ENCODE measurements around the gene IGFBPL1. TPM values are rescaled to one million over a fixed set of nuclear protein-coding genes. Genes with fewer than 3 reads are reported as not detected.

The IGFBPL1 gene
- total RNA-seq, 1 donor from 2014 or later, result 26.6 TPM

GRCh38 chr9:38359689-38360385 lies 64.4 kb downstream of the IGFBPL1 start:
- Mint-ChIP-seq H3K27ac (peak overlapping the region; percentile 89), H3K9me3 (no peaks in the 10 kb centered on the region), H3K4me1 (peaks cover 56% of the 10 kb centered on the region), H3K27me3 (ENCODE audit: insufficient read depth, low read depth) (peaks cover 13% of the 10 kb centered on the region), H3K4me3 (peak overlapping the region; percentile 33), H3K36me3 (no peaks in the 10 kb centered on the region)
- Histone ChIP-seq H3K79me2 (ENCODE audit: low read depth) (no peaks in the 10 kb centered on the region), H3K9ac (no peak overlapping the region), H3F3A (ENCODE audit: low read depth) (no peaks in the 10 kb centered on the region), H2AFZ (replicated peaks) (no peak overlapping the region), H3K4me2 (no peak overlapping the region), H3K36me3 (no peaks in the 10 kb centered on the region), H3K27ac (no peak overlapping the region), H3K4me3 (no peak overlapping the region), H3K9me3 (ENCODE audit: low read depth) (no peaks in the 10 kb centered on the region), H3K27me3 (no peaks in the 10 kb centered on the region), H3K4me1 (peaks cover 23% of the 10 kb centered on the region), H4K20me1 (ENCODE audit: low read depth) (no peaks in the 10 kb centered on the region)
- TF ChIP-seq EZH2 (IDR thresholded peaks at IDR 0.05), result no peak
- no peak for TF ChIP-seq CTCF (IDR thresholded peaks at IDR 0.05)
- TF ChIP-seq EZH2phosphoT487 (IDR thresholded peaks at IDR 0.05), result no peak
- DNase-seq (ENCODE audit: low spot score), result no peak

- no peak for DNase-seq (ENCODE audit: low spot score)
- no peaks in the 10 kb centered on the region for H3F3A ChIP-seq (ENCODE audit: low read depth)
- peaks cover 25% of the 10 kb centered on the region for H3K4me1 ChIP-seq
- no peaks in the 10 kb centered on the region for H4K20me1 ChIP-seq (ENCODE audit: low read depth)
- H3K4me3 ChIP-seq, result no peak overlapping the region
- H3K27ac Mint-ChIP-seq, result no peak overlapping the region
- H3K27ac ChIP-seq, result no peak overlapping the region
- H3K9me3 ChIP-seq (ENCODE audit: low read depth), result no peaks in the 10 kb centered on the region
- H3K27me3 ChIP-seq, result no peaks in the 10 kb centered on the region
- no peaks in the 10 kb centered on the region for H3K79me2 ChIP-seq (ENCODE audit: low read depth)
- no peak for TF ChIP-seq CTCF (IDR thresholded peaks at IDR 0.05)
- TF ChIP-seq EZH2 (IDR thresholded peaks at IDR 0.05), result no peak
- TF ChIP-seq EZH2phosphoT487 (IDR thresholded peaks at IDR 0.05), result no peak
- H3K4me2 ChIP-seq, result no peak overlapping the region
- no peak overlapping the region for H3K4me3 Mint-ChIP-seq
- H3K9ac ChIP-seq, result no peak overlapping the region
- H3K9me3 Mint-ChIP-seq, result no peaks in the 10 kb centered on the region
- H3K27me3 Mint-ChIP-seq (ENCODE audit: insufficient read depth, low read depth), result peaks cover 13% of the 10 kb centered on the region
- H2AFZ ChIP-seq (replicated peaks), result no peak overlapping the region
- H3K4me1 Mint-ChIP-seq, result peaks cover 56% of the 10 kb centered on the region
- no peaks in the 10 kb centered on the region for H3K36me3 ChIP-seq
- no peaks in the 10 kb centered on the region for H3K36me3 Mint-ChIP-seq
These were observed 65.0 kb downstream of the IGFBPL1 start for GRCh38 chr9:38359297-38359653.

- no peak for DNase-seq (ENCODE audit: low spot score)
- Mint-ChIP-seq H3K4me3 (no peak overlapping the region), H3K27ac (no peak overlapping the region), H3K4me1 (peaks cover 56% of the 10 kb centered on the region), H3K36me3 (no peaks in the 10 kb centered on the region), H3K9me3 (no peaks in the 10 kb centered on the region), H3K27me3 (ENCODE audit: insufficient read depth, low read depth) (peaks cover 13% of the 10 kb centered on the region)
- no peaks in the 10 kb centered on the region for H3K27me3 ChIP-seq
- H3K4me3 ChIP-seq, result no peak overlapping the region
- TF ChIP-seq EZH2phosphoT487 (IDR thresholded peaks at IDR 0.05) (no peak), CTCF (IDR thresholded peaks at IDR 0.05) (no peak), EZH2 (IDR thresholded peaks at IDR 0.05) (no peak)
- H3K4me2 ChIP-seq, result no peak overlapping the region
- peaks cover 25% of the 10 kb centered on the region for H3K4me1 ChIP-seq
- no peaks in the 10 kb centered on the region for H3K9me3 ChIP-seq (ENCODE audit: low read depth)
- H4K20me1 ChIP-seq (ENCODE audit: low read depth), result no peaks in the 10 kb centered on the region
- H3K36me3 ChIP-seq, result no peaks in the 10 kb centered on the region
- no peak overlapping the region for H3K9ac ChIP-seq
- H2AFZ ChIP-seq (replicated peaks), result no peak overlapping the region
- no peaks in the 10 kb centered on the region for H3F3A ChIP-seq (ENCODE audit: low read depth)
- H3K79me2 ChIP-seq (ENCODE audit: low read depth), result no peaks in the 10 kb centered on the region
- no peak overlapping the region for H3K27ac ChIP-seq
These were observed 65.6 kb downstream of the IGFBPL1 start for GRCh38 chr9:38358390-38359296.

All from neural progenitor cell (in vitro differentiated cells).